HG02870 (cell line): ENCODE data around the gene STXBP6.
A peak's percentile ranks its signal among the peaks of the same experiment; 100 is the strongest.

Experiments used
- ATAC-seq: cut with Tn5 transposase; IDR thresholded peaks from one replicate; pipeline ENCODE4 v1.9.1; 2021; ENCODE audit warnings: mild to moderate bottlenecking, moderate library complexity; ENCODE audit not compliant: unreplicated experiment

Gene STXBP6

DNA sequence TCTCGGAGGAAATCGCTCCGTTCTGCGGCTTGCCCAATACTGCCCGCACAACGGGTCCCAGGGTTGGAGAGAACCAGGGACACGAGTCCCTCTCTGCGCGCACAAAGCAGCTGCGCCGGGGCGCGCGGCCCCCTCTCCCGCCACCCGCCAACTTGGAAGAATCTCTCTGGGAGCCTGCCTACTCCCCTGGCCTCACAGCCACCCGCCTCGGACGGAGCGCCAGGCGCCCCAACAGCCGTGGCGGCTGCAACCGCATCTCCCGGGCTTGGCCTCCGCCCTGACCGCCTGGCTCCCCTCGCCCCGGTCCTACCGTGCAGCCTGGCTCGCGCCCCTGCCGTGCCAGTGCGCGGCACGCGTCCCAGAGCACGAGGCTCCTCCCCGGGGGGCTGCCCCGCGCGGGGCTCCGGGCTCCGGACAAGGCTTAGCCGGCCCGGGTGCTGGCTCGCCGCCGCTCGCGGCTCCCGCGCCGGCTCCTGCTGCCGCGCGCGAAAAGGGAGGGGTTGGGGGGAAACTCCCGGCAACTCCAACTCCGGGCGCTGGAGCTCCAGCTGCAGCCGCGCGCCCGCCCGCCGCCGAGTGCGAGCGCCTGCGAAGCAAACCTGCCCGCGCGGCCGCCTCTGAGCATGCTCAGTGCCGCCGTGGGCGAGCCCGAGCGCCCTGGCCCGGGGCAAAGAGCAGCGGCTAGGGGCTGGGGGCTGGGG is at the start of gene STXBP6:
TSS of gene STXBP6 (minus strand) at position 580 of the 701 bp plus-strand sequence. CDS start 75,329 bp downstream, outside the sequence.
- no peak for ATAC-seq

DNA sequence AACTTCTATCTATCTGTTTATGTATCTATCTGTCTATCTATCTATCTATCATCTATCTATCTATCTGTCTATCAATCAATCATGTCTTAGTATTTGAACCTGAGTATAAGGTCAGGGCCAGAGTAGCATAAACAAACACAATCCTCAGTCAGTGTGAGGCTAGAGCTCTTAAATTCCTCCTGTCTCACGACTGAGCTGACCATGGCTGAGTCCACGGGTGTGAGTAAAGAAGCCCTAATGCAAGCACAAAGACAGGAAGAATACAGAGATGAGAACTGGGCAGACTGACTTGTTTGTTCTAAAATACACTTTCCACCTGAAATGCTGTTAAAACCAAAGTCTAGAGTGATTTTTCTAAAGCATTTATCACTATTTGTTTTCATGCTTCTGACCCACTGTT is 47.2 kb upstream of the STXBP6 start:
- no peak for ATAC-seq

DNA sequence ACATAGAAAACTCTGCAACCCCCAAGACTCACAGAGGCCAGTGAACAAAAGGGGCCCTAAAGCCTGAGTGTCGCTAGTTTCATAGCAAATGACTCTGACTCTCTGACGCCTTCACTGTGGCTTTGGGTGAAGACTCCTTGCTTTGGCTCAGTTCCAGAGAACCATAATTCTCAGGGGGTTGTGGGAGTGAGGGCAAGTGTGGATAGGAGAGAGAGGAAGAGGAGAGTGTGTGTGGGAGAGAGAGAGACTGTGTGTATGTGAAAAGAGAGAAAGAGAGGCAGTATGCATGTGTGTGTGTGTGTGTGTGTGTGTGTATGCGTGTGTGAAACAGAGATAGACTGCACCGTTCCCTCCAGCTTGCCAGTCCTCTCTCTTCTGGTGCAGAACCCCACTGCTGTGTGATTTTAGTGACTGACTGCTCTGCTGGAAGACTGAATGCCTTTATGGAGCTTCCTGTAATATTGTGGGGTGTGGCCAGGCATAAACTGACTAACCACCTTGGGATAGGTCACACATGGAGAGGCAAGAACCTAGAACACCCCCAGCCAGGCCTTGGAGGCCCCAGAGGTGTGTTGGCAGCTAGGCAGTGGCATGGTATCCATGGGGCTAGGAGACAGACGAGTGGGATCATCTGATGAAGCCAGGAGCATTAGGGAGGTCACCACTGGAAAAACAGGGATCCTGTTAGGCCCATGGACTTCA is 45.9 kb upstream of the STXBP6 start:
- ATAC-seq, result no peak

DNA sequence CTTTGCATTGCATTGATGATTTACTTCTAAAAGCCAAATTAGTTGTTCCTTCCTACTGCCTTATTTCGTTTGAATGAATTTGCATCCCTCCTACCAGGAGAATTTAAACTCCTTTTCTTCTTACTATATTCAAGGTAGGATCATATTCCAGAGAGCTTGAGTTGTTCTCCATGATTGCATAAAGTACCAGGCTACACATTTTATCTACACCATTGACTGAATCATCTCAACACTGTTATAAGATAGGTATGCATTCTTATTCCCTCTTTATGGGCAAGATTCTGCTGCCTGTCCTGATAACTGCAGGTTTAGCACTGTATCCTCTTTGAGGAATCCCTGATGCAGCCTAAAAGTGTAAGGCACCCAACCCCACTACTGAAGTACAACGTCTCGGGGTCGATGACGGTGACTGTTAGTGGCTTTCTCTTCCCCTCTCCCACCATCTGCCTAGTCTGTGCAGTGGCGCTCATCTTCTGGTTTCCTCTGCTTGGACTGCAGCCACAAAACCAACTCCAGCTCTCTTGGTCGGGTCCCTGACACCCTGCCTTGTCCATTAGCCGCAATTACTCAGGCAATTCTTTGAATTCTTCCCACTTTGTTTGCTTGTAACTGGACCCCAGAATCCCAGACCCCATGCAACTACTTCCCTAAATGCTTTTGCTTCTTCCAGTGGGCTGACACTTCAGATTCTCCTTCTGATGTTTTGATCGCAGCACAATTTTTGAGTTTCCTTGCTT is 44.4 kb upstream of the STXBP6 start:
- no peak for ATAC-seq

DNA sequence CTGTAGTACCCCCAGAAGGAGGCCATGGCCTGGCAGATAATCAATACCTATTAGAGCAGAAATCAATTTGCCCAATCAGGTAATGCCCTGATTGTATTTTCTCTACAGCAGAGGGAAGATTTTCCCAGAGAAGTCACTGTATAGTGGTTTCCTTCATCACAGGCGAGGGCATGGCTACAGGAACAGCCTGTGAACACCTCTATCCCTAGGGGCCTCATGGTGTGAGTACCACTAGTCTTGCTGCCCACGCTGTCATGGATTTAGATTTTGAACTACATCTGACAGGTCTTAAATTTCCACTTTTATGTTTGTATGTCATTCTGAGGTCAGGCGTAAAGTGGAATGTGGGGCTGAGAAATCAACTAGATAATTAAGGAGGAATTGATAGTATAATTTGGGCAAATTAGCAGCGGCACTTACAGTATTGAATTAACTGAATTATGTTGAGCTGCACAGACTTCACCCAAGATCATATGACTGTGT is 42.4 kb upstream of the STXBP6 start:
- no peak for ATAC-seq

DNA sequence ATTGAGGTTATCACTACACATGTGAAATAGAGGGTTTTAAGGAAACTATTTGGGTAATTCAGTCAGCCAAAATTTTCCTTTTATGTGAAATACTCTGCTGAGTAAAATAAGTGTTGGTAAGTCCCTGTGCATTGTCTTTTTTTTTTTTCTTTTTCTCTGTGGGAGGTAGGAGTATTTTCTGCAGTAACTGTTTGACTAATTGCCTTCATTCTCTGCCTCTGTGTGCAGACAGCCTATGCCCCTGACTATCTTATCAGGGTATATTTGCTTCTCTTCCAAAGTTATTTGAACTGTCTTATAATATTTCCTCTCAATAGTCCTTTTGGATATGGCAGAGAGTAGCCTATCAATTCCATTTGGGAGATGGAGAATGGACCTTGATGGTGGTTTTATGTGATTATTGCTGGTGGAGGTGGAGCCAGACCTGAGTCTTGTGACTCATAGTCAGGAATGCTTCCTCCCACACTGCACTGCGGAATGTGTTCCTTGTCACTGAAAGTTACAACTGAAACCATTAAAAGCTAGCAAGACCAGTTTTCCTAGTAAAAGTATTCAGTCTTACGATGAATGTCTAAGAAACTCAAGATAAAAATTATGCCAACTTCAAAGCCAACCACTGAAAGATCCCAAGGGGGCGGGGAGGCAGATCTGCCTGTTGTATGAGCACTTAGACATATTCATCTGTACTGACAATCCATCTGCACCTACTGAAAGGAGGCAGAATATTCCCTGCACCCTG is 40.9 kb upstream of the STXBP6 start:
- ATAC-seq, result no peak

DNA sequence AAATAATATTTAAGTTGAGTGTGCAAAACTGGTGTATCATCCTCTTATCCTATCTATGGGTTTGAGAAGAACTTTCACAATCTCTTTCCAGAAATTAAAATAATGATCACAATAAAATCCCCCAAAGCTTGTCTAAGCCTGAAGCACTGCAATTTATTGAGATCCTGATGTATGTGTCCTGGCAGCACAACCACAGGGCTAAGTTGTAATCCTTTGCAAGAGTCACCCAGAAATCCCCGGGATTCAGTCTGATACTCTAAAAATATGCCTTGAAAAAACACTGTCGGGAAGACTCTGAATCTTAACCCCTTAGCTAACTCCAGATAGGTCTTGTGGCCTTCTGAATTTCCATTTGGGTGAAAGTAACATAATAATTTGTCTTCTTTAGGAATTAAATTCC is 40.3 kb upstream of the STXBP6 start:
- no peak for ATAC-seq

DNA sequence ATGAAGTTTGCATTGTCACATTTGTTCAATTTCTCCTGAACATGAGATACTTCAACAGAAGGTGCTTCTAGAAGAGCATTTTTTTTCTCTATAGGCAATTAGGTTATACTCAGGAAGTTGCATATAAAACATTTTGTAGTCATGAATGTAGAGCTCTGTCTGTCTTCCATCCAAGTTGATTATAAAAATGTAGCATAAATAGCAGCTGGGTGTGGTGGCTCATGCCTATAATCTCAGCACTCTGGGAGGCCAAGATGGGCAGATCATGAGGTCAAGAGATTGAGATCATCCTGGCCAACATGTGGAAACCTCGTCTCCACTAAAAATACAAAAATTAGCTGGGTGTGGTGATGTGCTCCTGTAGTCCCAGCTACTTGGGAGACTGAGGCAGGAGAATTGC is 39.5 kb upstream of the STXBP6 start:
- no peak for ATAC-seq

DNA sequence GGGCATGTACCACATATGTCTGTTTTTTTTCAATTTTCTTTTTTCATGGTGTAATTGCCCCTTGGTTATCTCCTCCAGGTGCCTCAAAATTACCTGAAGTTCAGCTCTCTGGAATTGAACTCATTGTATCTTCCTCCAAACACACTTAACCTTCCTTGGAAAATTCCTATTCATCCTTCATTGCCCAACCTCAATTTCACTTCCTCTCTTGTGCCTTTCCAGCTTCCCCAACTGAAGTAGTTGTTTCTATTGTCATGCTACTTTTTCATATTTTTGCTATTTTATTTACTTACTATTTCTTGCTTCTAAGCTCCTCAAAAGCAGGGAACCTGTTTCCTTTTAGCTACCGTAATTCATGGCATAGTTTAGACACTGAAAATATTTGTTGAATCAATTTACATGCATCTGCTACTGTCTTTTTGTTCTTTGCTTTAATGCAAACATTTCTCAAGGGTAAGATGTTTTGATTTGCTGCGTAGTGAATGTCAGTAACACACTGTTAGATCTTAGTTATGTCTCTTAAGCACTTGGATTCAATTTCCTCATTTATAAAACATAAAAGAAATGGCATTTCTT is 37.0 kb upstream of the STXBP6 start:
- ATAC-seq, result no peak

DNA sequence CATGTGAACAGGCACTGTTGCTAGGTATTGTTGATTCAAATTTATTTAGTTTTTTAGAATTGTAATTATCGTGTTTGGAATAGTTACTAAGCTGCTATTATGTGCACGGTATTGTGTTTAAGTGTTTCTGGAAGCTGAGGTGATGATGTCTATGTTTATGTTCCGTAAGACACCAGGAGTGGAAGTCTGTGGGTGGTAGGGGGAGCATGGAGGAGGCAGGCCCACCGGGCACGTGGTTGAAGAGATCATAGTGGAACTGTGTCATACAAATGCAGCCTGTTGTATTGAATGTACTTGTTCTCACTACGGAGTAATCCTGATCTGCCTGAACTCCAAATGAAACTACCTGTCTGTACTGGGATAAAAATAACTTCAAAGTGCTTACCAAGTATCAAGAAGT is 36.1 kb upstream of the STXBP6 start:
- no peak for ATAC-seq

DNA sequence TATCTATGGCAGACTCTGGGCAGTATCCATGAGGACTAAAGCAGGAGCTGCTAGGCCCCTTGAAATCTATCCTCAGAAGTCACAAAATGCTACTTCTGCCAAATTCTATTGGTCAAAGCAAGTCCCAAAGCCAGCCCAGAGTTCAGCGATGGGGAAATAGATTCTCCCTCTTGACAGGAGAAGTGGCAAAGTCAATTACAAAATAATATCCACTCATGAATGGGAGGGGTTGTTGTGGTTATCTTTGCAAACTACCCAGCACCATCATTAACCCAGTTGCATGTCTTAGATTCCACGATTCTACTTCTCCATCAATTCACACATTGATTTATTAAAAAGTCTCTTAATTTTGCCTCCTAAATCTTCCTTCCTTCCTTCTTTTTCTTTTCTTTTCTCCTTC is 30.7 kb upstream of the STXBP6 start:
- ATAC-seq, result no peak

DNA sequence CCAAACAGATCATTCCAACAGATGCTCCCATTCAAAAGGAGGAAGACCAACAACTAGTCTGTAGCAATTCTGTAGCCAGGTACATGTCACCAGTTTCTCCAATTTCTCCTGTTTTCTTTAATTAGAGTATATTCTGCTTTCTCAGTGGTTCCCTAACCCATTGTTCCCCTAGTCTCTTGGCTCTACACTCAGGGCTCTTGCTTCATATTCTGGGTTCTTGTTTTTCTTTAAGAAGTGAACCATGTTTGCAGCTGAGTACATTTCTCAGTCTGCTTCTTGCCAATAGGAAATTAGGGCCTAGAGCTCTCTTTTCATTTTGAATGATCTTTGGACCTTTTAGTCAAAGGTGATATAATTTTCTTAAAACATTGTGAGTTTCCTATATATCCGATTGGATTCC is 29.4 kb upstream of the STXBP6 start:
- ATAC-seq, result no peak

DNA sequence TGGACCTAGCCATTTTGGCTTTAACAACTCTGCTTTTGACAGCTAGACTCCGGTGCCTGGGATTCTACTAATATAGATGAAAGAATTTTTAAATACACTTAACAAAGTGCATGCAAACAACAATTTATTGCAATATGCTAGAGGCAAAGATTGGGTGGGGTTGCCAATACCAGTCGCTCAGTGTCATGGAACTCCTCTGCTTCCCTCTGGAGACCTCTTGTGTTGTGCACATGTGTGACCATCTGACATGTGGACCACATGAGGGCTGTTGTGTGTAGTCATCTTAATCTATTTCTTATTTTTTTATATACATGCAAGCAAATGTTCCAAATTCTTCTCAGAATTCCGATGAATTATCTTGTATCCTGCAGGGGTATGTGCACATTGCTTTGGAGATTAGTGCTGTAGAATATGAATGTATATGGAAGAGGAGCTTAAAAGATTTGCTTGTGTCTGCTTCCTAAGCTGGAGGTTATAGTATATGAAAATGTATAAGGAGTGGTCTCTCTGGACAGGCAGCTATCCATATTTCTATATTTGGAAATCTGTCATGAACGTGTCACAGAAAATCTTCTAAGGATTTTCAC is 24.2 kb upstream of the STXBP6 start:
- ATAC-seq, result no peak

DNA sequence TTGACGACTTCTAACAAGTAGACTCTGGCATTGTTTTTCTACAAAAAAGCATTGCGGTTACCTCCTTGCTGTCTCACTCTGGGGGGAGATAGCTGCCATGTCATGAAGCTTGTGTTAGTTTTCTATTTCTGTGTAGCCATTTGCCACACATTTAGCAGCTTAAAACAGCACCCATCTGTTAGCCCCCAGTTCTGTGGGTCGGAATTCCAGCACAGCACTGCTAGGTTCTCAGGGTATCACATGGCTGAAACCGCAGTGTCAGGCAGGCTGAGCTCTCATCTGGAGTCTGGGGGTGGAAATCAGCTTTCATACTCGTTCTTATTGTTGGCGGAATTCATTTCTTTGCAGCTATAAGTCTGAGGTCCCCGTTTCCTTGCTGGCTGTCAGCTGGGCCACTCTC is 19.9 kb upstream of the STXBP6 start:
- no peak for ATAC-seq

DNA sequence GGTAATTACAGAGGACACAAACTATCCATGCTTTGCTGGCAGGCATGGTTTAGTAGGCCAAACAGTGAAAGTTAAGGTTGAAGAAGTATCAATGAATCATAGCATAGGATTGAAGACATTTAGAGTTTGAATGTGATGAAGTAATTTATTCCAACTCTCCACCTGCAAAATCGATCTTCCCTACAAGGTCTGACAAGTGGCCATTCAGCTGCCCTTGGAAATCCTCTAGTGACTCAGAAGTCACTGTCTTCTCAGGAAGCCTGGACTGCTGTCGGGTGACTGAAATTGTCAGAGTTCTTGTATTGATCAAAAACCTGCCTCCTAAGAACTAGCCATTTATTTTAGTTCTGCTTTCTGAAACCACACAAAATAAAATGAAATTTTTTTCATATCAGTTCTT is 17.7 kb upstream of the STXBP6 start:
- no peak for ATAC-seq

DNA sequence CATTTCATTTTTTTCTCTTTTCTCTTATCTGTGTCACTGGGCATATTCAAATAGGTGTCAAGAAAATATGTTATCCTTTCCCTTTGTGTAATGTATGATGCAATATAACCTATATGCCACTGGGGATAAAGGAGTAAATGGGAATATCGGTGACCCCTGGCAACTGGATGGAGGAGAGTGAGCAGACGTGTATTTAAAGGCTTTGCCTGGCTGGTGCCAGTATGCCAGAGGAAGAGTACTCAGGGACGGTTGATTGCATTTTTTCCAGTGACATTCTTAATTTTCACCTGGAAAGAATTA is 12.0 kb upstream of the STXBP6 start:
- ATAC-seq, result peak; percentile 28

DNA sequence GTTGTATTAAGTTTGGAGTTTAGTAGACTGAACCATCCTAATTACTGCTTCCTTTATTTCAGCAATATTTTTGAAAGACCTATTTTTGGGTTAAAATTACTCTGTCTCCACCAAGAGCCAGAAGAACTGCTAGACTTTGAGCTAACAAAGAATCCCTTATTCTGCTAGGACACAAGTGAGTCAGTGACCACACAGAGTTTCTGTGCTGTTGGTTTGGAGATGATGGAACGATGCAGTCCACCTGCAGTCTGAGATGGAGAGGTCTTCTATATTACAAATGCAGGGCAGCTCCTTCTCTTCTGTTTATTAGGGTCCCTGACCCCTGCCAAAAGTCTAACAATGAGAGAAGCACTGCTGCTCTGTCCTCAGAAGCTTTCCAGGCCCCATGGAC is 6.7 kb upstream of the STXBP6 start:
- no peak for ATAC-seq

DNA sequence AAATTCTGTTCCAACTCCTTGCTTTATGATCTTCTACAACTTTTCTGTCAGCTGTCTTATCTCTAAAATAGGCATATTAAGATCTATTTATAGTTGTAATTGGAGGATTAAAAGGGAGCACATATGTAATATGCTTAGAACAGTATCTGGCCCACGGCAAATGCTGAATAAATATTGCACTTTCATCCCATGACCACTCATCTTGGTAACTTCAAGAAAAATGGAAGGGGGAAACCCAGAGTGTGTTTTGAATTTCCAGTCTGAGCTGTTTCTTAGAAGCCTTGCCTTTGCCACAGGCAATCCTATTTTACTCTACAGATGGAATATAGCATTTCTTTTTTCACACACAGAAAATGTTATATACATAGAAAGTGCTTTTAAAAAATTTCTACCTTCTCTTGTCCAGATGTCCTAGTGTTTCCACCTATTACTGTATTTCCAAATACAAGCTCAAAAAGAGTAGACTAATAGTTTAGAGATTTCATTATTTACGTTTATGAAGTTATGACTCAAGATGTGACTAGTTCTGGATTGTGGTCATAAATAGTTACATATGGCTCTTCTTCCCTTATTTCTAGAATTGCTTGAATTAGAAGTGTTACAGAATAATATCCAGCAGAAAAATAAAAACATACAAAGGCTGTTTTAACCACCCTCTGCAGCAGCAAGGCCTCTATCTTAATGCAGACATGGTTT is 6.2 kb upstream of the STXBP6 start:
- ATAC-seq, result no peak

DNA sequence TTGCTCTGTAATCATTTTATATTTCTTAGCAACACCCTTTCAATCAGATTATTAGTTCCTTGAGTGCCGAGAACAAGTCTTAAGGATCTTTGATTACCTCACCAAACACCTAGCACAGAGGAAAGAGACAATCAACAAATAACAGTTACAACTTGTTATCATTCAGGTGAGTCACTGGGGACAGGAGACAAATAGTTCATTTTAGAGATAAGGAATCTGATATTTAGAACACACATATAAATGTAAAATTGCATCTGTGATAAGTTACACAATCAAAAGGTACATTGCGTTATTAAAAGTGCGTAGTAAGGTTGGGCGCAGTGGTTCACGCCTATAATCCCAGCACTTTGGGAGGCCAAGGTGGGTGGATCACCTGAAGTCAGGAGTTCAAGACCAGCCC is 5.1 kb upstream of the STXBP6 start:
- ATAC-seq, result no peak

DNA sequence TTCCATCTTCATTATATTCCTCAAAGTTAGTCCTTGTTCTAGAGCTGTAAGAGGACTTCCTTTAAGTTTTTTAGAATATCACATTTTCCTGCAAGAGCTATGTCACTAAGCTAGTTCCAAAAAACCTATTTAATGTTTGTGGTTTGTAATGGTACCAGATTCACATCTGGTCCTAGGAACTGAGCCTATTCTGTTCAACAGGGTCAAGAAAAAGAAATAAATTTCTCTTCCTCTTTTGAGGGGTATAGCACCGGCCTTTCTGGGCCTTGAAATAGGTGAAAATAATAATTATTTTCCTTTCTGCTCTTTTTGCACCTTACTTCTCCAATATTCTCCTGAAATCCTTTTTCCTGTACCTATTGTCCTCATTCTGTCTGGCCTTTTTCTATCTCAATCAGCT is 3.6 kb upstream of the STXBP6 start:
- ATAC-seq, result no peak
